WTC11 (cell line): ENCODE data around the gene AUH. TPM values are rescaled to one million over a fixed set of nuclear protein-coding genes. Genes with fewer than 3 reads are reported as not detected.
A peak's percentile ranks its signal among the peaks of the same experiment; 100 is the strongest.

Experiments
- ATAC-seq: fragments of 200-7000 bp; cut with Tn5 transposase; 2 replicates; pipeline ENCODE4 v1.10.0; 2021; ENCODE audit warnings: mild to moderate bottlenecking, moderate library complexity
- CTCF ChIA-PET: fragments of 300-600 bp; sonication (Branson Sonifier 250); formaldehyde crosslinking; loops from one replicate; lab custom pipeline; 2021; ENCODE audit warnings: antibody characterized with exemption; lab: Charles Lee
- POLR2A ChIA-PET: fragments of 350-600 bp; sonication (Branson Sonifier 250); formaldehyde crosslinking; loops from one replicate; lab custom pipeline; 2021; ENCODE audit warnings: antibody characterized with exemption; lab: Charles Lee
- DNase-seq: peaks from one replicate; pipeline ENCODE4 v3.0.0; 2021; ENCODE audit warnings: low spot score
- H3K27ac Mint-ChIP-seq: 2 replicates; pipeline ENCODE4 v1.8.0; 2021; ENCODE audit warnings: mixed read lengths
- H3K27me3 Mint-ChIP-seq: 2 replicates; pipeline ENCODE4 v1.8.0; 2021; ENCODE audit warnings: low read depth, mild to moderate bottlenecking, moderate library complexity, mixed read lengths
- H3K36me3 Mint-ChIP-seq: 2 replicates; pipeline ENCODE4 v1.8.0; 2021; ENCODE audit warnings: mixed read lengths
- H3K4me1 Mint-ChIP-seq: 2 replicates; pipeline ENCODE4 v1.8.0; 2022; ENCODE audit warnings: mixed read lengths
- H3K4me3 Mint-ChIP-seq: 2 replicates; pipeline ENCODE4 v1.8.0; 2021; ENCODE audit warnings: mild to moderate bottlenecking, moderate library complexity, mixed read lengths
- H3K9me3 Mint-ChIP-seq: 2 replicates; pipeline ENCODE4 v1.8.0; 2021; ENCODE audit warnings: mixed read lengths
- ESRRA ChIP-seq: sonication (generic); formaldehyde crosslinking; IDR thresholded peaks from 2 replicates; pipeline ENCODE4 v1.8.1; 2022; ENCODE audit warnings: mild to moderate bottlenecking, missing genetic modification reagents, borderline replicate concordance
- FOXP4 ChIP-seq: sonication (generic); formaldehyde crosslinking; IDR thresholded peaks from 2 replicates; pipeline ENCODE4 v1.8.0; 2022; ENCODE audit warnings: mild to moderate bottlenecking, missing genetic modification reagents
- GABPB1 ChIP-seq: sonication (generic); formaldehyde crosslinking; IDR thresholded peaks from 2 replicates; pipeline ENCODE4 v1.8.1; 2023; ENCODE audit warnings: mild to moderate bottlenecking, missing genetic modification reagents
- IRF2 ChIP-seq: sonication (generic); formaldehyde crosslinking; IDR thresholded peaks from 2 replicates; pipeline ENCODE4 v1.8.0; 2022; ENCODE audit warnings: low read depth, missing genetic modification reagents, borderline replicate concordance
- OVOL2 ChIP-seq: fragments of 250-450 bp; sonication (Bioruptor Pico); IDR thresholded peaks from 2 replicates; pipeline ENCODE4 v1.9.0; 2021; ENCODE audit warnings: mild to moderate bottlenecking, borderline replicate concordance
- PREB ChIP-seq: sonication (generic); formaldehyde crosslinking; IDR thresholded peaks from 2 replicates; pipeline ENCODE4 v1.8.1; 2022; ENCODE audit warnings: mild to moderate bottlenecking, missing genetic modification reagents, moderate library complexity, borderline replicate concordance
- RELA ChIP-seq: sonication (generic); formaldehyde crosslinking; IDR thresholded peaks from 2 replicates; pipeline ENCODE4 v1.8.1; 2022; ENCODE audit warnings: missing genetic modification reagents, mild to moderate bottlenecking, borderline replicate concordance
- STAT6 ChIP-seq: sonication (generic); formaldehyde crosslinking; conservative IDR thresholded peaks from 2 replicates; pipeline ENCODE4 v1.8.1; 2023; ENCODE audit warnings: mild to moderate bottlenecking, low read depth, missing genetic modification reagents, moderate library complexity
- TCF7 ChIP-seq: sonication (generic); formaldehyde crosslinking; IDR thresholded peaks from 2 replicates; pipeline ENCODE4 v1.8.0; 2022; ENCODE audit warnings: mild to moderate bottlenecking, low read depth, missing genetic modification reagents, moderate library complexity
- TEAD1 ChIP-seq: sonication (generic); formaldehyde crosslinking; IDR thresholded peaks from 2 replicates; pipeline ENCODE4 v1.8.0; 2022; ENCODE audit warnings: mild to moderate bottlenecking, missing genetic modification reagents
- TP53 ChIP-seq: sonication (generic); formaldehyde crosslinking; IDR thresholded peaks from 2 replicates; pipeline ENCODE4 v1.8.1; 2023; ENCODE audit warnings: mild to moderate bottlenecking, missing genetic modification reagents
- ZBTB21 ChIP-seq: sonication (generic); formaldehyde crosslinking; IDR thresholded peaks from 2 replicates; pipeline ENCODE4 v1.8.1; 2023; ENCODE audit warnings: mild to moderate bottlenecking, missing genetic modification reagents, borderline replicate concordance
- ZNF219 ChIP-seq: sonication (generic); formaldehyde crosslinking; IDR thresholded peaks from 2 replicates; pipeline ENCODE4 v1.8.0; 2023; ENCODE audit warnings: missing genetic modification reagents, mild to moderate bottlenecking, borderline replicate concordance
- total RNA-seq: library from RNA; stranded (reverse); gene quantifications from 3 replicates; pipeline ENCODE4 v1.2.3, GENCODE V29; 2021
- TF ChIP-seq, protein P1 (sequence below): sonication (generic); formaldehyde crosslinking; IDR thresholded peaks from 2 replicates; pipeline ENCODE4 v1.8.0; 2022; ENCODE audit warnings: missing genetic modification reagents
- TF ChIP-seq, protein P2 (sequence below): sonication (generic); formaldehyde crosslinking; conservative IDR thresholded peaks from 2 replicates; pipeline ENCODE4 v1.8.1; 2022; ENCODE audit warnings: mild to moderate bottlenecking, missing genetic modification reagents
- TF ChIP-seq, protein P3 (sequence below): sonication (generic); formaldehyde crosslinking; IDR thresholded peaks from 2 replicates; pipeline ENCODE4 v1.8.1; 2023; ENCODE audit warnings: mild to moderate bottlenecking, missing genetic modification reagents
- TF ChIP-seq, protein P4 (sequence below): sonication (generic); formaldehyde crosslinking; IDR thresholded peaks from 2 replicates; pipeline ENCODE4 v1.8.1; 2023; ENCODE audit warnings: mild to moderate bottlenecking, missing genetic modification reagents, moderate library complexity
- TF ChIP-seq, protein P5 (sequence below): sonication (generic); formaldehyde crosslinking; IDR thresholded peaks from 2 replicates; pipeline ENCODE4 v1.8.1; 2023; ENCODE audit warnings: mild to moderate bottlenecking, missing genetic modification reagents, moderate library complexity
- TF ChIP-seq, protein P6 (sequence below): fragments of 250-450 bp; sonication (Bioruptor Pico); IDR thresholded peaks from 2 replicates; pipeline ENCODE4 v1.9.0; 2021; ENCODE audit warnings: moderate library complexity, mild to moderate bottlenecking, inconsistent platforms, borderline replicate concordance

AUH gene
- total RNA-seq, 1 experiment from 2014 or later: 30.4 TPM

DNA sequence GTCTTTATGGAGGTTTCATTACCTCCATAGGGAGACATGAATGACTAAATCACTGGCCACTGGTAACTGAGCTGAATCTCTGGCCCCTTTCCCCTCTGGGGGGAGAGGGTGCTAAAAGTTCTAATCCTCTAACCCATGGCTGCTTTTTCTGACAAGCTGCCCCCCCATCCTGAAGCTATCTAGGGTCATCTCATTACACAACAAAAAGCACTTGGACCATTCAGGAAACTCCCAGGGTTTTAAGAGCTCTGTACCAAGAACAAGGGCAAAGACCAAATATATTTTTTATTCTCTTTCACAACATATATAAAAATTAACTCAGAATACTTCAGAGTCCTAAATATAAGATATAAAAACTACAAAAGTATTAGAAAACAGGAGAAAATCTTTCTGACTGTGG lies 14.3 kb downstream of the AUH start (continued):
- TF ChIP-seq, protein P1, sequence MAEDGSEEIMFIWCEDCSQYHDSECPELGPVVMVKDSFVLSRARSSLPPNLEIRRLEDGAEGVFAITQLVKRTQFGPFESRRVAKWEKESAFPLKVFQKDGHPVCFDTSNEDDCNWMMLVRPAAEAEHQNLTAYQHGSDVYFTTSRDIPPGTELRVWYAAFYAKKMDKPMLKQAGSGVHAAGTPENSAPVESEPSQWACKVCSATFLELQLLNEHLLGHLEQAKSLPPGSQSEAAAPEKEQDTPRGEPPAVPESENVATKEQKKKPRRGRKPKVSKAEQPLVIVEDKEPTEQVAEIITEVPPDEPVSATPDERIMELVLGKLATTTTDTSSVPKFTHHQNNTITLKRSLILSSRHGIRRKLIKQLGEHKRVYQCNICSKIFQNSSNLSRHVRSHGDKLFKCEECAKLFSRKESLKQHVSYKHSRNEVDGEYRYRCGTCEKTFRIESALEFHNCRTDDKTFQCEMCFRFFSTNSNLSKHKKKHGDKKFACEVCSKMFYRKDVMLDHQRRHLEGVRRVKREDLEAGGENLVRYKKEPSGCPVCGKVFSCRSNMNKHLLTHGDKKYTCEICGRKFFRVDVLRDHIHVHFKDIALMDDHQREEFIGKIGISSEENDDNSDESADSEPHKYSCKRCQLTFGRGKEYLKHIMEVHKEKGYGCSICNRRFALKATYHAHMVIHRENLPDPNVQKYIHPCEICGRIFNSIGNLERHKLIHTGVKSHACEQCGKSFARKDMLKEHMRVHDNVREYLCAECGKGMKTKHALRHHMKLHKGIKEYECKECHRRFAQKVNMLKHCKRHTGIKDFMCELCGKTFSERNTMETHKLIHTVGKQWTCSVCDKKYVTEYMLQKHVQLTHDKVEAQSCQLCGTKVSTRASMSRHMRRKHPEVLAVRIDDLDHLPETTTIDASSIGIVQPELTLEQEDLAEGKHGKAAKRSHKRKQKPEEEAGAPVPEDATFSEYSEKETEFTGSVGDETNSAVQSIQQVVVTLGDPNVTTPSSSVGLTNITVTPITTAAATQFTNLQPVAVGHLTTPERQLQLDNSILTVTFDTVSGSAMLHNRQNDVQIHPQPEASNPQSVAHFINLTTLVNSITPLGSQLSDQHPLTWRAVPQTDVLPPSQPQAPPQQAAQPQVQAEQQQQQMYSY (CRISPR knock-in tag): no peak
- no peak for TF ChIP-seq FOXP4 (CRISPR knock-in tag)
- TF ChIP-seq GABPB1 (CRISPR knock-in tag): no peak
- TF ChIP-seq ZBTB21 (CRISPR knock-in tag): no peak
- TF ChIP-seq, all 79 proteins: peak for 0

DNA sequence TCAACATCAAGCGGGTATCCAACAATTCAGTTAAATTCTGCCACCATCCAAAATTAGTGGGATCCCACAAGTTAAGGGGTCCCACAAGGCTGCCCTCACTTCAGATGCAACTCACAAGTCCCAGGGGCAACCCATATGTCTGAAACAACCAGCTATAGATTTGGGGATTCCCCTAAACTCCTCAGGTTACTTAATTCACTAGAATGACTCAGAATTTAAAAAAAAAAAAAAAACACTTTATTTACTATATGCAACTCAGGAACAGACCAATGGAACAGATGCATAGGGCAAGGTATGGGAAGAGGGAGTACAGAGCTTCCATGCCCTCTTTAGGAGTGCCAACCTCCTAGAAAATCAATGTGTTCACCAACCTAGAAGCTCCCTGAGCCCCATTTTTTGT lies 15.1 kb downstream of the AUH start:
- Mint-ChIP-seq H3K4me3 (no peak overlapping the region), H3K27me3 (no peaks in the 10 kb centered on the region), H3K27ac (peak overlapping the region; percentile 15; the same call in 1 of the 2 replicates), H3K9me3 (peaks cover 13% of the 10 kb centered on the region), H3K4me1 (peaks cover 54% of the 10 kb centered on the region), H3K36me3 (peaks cover 19% of the 10 kb centered on the region)
- TF ChIP-seq TP53 (no peak), ZNF219 (CRISPR knock-in tag) (no peak), RELA (no peak), IRF2 (no peak), ESRRA (CRISPR knock-in tag) (no peak), PREB (CRISPR knock-in tag) (no peak), TCF7 (CRISPR knock-in tag) (no peak), OVOL2 (CRISPR knock-in tag) (no peak), TEAD1 (CRISPR knock-in tag) (no peak), STAT6 (CRISPR knock-in tag) (no peak)
- TF ChIP-seq, protein P2, sequence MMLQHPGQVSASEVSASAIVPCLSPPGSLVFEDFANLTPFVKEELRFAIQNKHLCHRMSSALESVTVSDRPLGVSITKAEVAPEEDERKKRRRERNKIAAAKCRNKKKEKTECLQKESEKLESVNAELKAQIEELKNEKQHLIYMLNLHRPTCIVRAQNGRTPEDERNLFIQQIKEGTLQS (CRISPR knock-in tag): no peak
- TF ChIP-seq, protein P3, sequence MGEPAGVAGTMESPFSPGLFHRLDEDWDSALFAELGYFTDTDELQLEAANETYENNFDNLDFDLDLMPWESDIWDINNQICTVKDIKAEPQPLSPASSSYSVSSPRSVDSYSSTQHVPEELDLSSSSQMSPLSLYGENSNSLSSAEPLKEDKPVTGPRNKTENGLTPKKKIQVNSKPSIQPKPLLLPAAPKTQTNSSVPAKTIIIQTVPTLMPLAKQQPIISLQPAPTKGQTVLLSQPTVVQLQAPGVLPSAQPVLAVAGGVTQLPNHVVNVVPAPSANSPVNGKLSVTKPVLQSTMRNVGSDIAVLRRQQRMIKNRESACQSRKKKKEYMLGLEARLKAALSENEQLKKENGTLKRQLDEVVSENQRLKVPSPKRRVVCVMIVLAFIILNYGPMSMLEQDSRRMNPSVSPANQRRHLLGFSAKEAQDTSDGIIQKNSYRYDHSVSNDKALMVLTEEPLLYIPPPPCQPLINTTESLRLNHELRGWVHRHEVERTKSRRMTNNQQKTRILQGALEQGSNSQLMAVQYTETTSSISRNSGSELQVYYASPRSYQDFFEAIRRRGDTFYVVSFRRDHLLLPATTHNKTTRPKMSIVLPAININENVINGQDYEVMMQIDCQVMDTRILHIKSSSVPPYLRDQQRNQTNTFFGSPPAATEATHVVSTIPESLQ (CRISPR knock-in tag): no peak
- TF ChIP-seq, protein P4, sequence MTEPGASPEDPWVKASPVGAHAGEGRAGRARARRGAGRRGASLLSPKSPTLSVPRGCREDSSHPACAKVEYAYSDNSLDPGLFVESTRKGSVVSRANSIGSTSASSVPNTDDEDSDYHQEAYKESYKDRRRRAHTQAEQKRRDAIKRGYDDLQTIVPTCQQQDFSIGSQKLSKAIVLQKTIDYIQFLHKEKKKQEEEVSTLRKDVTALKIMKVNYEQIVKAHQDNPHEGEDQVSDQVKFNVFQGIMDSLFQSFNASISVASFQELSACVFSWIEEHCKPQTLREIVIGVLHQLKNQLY (CRISPR knock-in tag): no peak
- TF ChIP-seq, protein P5, sequence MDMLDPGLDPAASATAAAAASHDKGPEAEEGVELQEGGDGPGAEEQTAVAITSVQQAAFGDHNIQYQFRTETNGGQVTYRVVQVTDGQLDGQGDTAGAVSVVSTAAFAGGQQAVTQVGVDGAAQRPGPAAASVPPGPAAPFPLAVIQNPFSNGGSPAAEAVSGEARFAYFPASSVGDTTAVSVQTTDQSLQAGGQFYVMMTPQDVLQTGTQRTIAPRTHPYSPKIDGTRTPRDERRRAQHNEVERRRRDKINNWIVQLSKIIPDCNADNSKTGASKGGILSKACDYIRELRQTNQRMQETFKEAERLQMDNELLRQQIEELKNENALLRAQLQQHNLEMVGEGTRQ (CRISPR knock-in tag): no peak
- TF ChIP-seq, protein P6, sequence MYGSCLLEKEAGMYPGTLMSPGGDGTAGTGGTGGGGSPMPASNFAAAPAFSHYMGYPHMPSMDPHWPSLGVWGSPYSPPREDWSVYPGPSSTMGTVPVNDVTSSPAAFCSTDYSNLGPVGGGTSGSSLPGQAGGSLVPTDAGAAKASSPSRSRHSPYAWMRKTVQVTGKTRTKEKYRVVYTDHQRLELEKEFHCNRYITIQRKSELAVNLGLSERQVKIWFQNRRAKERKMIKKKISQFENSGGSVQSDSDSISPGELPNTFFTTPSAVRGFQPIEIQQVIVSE (CRISPR knock-in tag): no peak
- ChIA-PET CTCF (interaction anchor here (0.9 to 2.3 kb wide), 4 partner anchors 14 to 431 kb away, joined by 3 to 14 read pairs (median 4); no protein-coding TSS in a partner anchor), POLR2A (interaction anchor here (0.7 to 1.9 kb wide), 2 partner anchors 14 to 83 kb away, joined by 3 to 4 read pairs; no protein-coding TSS in a partner anchor)
- DNase-seq (no peak), ATAC-seq (no peak)
